Measurements from ENCODE around the gene ZNF830.

GRCh38 chr17:34979153-34979552, 17.8 kb downstream of the ZNF830 start:
- no peak for TF ChIP-seq CTCF (IDR thresholded peaks at IDR 0.05)
- no peak for TF ChIP-seq POLR2A (IDR thresholded peaks at IDR 0.05)

Measured in tibial nerve (tissue), 3 donors.